GM12878 (cell line): ENCODE measurements around the gene DPEP1.

Source experiments
- CHD2 ChIP-seq: IDR thresholded peaks from 2 replicates; pipeline ENCODE4 v1.6.1; 2011; ENCODE audit warnings: low read depth, low read length, improper control_type of control experiment, borderline replicate concordance
- CTCF ChIP-seq, 3 experiments: IDR thresholded peaks in 2 of 3; conservative IDR thresholded peaks in 1 of 3; 2 replicates each; pipeline ENCODE4 v1.5.1; 2011; ENCODE audit warnings: low read depth in 3 of 3, low read length in 3 of 3, mild to moderate bottlenecking in 3 of 3, control low read depth in 2 of 3, moderate library complexity in 2 of 3, inconsistent platforms in 1 of 3, mixed read lengths in 1 of 3; ENCODE audit not compliant: control insufficient read depth in 2 of 3, insufficient read depth in 1 of 3; ENCODE audit errors: extremely low read depth in 1 of 3
- EZH2 ChIP-seq: IDR thresholded peaks from 2 replicates; pipeline ENCODE4 v1.6.1; 2012; ENCODE audit warnings: low read depth, mild to moderate bottlenecking, control low read depth, inconsistent platforms, low read length, borderline replicate concordance; ENCODE audit not compliant: control insufficient read depth
- FOXM1 ChIP-seq: IDR thresholded peaks from 2 replicates; pipeline ENCODE4 v1.6.1; 2012; ENCODE audit warnings: low read depth, mild to moderate bottlenecking, inconsistent platforms, low read length, moderate library complexity
- POLR2AphosphoS5 ChIP-seq: IDR thresholded peaks from 2 replicates; pipeline ENCODE4 v1.6.1; 2011; ENCODE audit warnings: mild to moderate bottlenecking, low read length, inconsistent platforms
- POU2F2 ChIP-seq: IDR thresholded peaks from 3 replicates; pipeline ENCODE4 v1.6.1; 2011; ENCODE audit warnings: low read depth, mild to moderate bottlenecking, low read length, borderline replicate concordance
- RCOR1 ChIP-seq: conservative IDR thresholded peaks from 2 replicates; pipeline ENCODE4 v1.6.1; 2012; ENCODE audit warnings: low read depth, low read length, improper control_type of control experiment
- SRF ChIP-seq, 2 experiments: IDR thresholded peaks; 2 replicates each; pipeline ENCODE4 v1.6.1; 2011; ENCODE audit warnings: low read depth in 2 of 2, low read length in 2 of 2, mild to moderate bottlenecking in 1 of 2, moderate library complexity in 1 of 2
- YY1 ChIP-seq: IDR thresholded peaks from 2 replicates; pipeline ENCODE4 v1.6.1; 2011; ENCODE audit warnings: low read depth, mild to moderate bottlenecking, low read length

DNA sequence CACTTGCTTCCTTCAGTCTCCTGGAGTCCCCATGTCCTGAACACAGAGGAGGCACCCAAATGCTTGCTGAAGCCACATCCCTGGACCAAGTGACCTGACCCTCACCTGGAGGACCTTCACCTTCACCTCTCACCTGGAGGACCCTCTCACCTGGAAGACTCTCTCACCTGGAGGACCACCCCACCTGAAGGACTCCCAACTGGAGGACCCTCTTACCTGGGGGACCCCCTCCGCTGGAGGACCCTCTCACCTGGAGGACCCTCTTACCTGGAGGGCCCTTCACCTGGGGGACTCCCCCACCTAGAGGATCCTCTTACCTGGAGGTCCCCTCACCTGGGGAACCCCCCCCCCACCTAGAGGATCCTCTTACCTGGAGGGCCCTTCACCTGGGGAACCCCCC, 72.5 kb downstream of the DPEP1 start:
- no peak for TF ChIP-seq CTCF (IDR thresholded peaks at IDR 0.05 in 2 of 3, conservative IDR thresholded peaks at IDR 0.05 in 1 of 3; ENCODE audit: control insufficient read depth in 2 of 3, extremely low read depth in 1 of 3, insufficient read depth in 1 of 3, low read depth in 3 of 3, low read length in 3 of 3)
- no peak for TF ChIP-seq EZH2
- no peak for TF ChIP-seq CHD2
- TF ChIP-seq POU2F2 = no peak
- TF ChIP-seq SRF (IDR thresholded peaks at IDR 0.05; ENCODE audit: low read depth in 2 of 2, low read length in 2 of 2) = no peak
- TF ChIP-seq FOXM1 = no peak
- no peak for TF ChIP-seq YY1
- TF ChIP-seq RCOR1 = no peak
- TF ChIP-seq POLR2AphosphoS5 = no peak
